HCT116 (cell line): ENCODE data around the gene C1QTNF3. TPM values are rescaled to one million over a fixed set of nuclear protein-coding genes. Genes with fewer than 3 reads are reported as not detected.

Experiments
- ATAC-seq: fragments of 200-7000 bp; cut with Tn5 transposase; 2 replicates; pipeline ENCODE4 v1.9.1; 2020; ENCODE audit warnings: mild to moderate bottlenecking, moderate library complexity
- BruUV-seq: library from RNA; stranded (reverse); fragments of 400-500 nt; replicated peaks from 2 replicates; lab custom pipeline; 2021; lab: Mats Ljungman, UMichigan
- CTCF ChIA-PET: fragments of 300-600 bp; sonication (Branson Sonifier 250); formaldehyde crosslinking; loops from one replicate; lab custom pipeline; 2021; ENCODE audit warnings: antibody characterized with exemption; lab: Charles Lee
- POLR2A ChIA-PET: fragments of 300-600, 350-600 bp; sonication (Branson Sonifier 250); formaldehyde crosslinking; loops from one replicate; lab custom pipeline; 2021; ENCODE audit warnings: antibody characterized with exemption; lab: Charles Lee
- RAD21 ChIA-PET, 2 experiments: fragments of 300-600 bp; sonication (Branson Sonifier 250); formaldehyde crosslinking; loops; one replicate each; lab custom pipeline; 2023; ENCODE audit warnings: low total read pairs in 2 of 2; ENCODE audit not compliant: uncharacterized antibody in 2 of 2, unreplicated experiment in 2 of 2, low non-redundant PET in 1 of 2; lab: Charles Lee
- DNase-seq: peaks from one replicate; pipeline ENCODE4 v3.0.0-alpha.2; 2010; ENCODE audit warnings: low read depth, low spot score
- H2AFZ ChIP-seq: fragments of 200-600 bp; shearing (Covaris generic), sonication (generic); 2 replicates; pipeline ENCODE4 v1.6.1; 2017; ENCODE audit warnings: low read depth, mixed run types, mixed read lengths, antibody characterized with exemption, low read length; ENCODE audit not compliant: poor library complexity, severe bottlenecking
- H3K27ac ChIP-seq: 2 replicates; pipeline ENCODE4 v1.5.1; 2012; ENCODE audit warnings: low read depth, low read length
- H3K27me3 ChIP-seq: fragments of 200-600 bp; sonication (generic); 2 replicates; pipeline ENCODE4 v1.6.1; 2016; ENCODE audit warnings: mixed run types, low read length, mixed read lengths; ENCODE audit not compliant: insufficient read depth
- H3K36me3 ChIP-seq, 2 experiments: fragments of 200-500 bp in 1 of 2; fragments of 200-600 bp in 1 of 2; sonication (Bioruptor generic) in 1 of 2; sonication (generic) in 1 of 2; 2 replicates each; pipeline versions ENCODE4 v1.5.1 to v1.6.1; 2014 to 2016; ENCODE audit warnings: low read length in 2 of 2, inconsistent platforms in 1 of 2, mixed read lengths in 1 of 2, mixed run types in 1 of 2; ENCODE audit not compliant: insufficient read depth in 2 of 2, control insufficient read depth in 1 of 2
- H3K4me1 ChIP-seq, 2 experiments: fragments of 200-600 bp in 1 of 2; sonication (generic) in 1 of 2; 2 replicates each; pipeline versions ENCODE4 v1.5.1 to v1.6.1; 2012 to 2017; ENCODE audit warnings: low read length in 2 of 2, inconsistent platforms in 1 of 2, mild to moderate bottlenecking in 1 of 2, mixed read lengths in 1 of 2, mixed run types in 1 of 2, moderate library complexity in 1 of 2; ENCODE audit not compliant: insufficient read depth in 2 of 2, control insufficient read depth in 1 of 2
- H3K4me2 ChIP-seq: fragments of 200-600 bp; sonication (generic); 2 replicates; pipeline ENCODE4 v1.6.1; 2017; ENCODE audit warnings: mixed run types, low read length, mixed read lengths
- H3K4me3 ChIP-seq, 2 experiments: fragments of 200-600 bp in 1 of 2; sonication (generic) in 1 of 2; replicated peaks in 1 of 2; 2 replicates each; pipeline ENCODE4 v1.5.1; 2011 to 2016; ENCODE audit warnings: low read length in 2 of 2, control low read depth in 1 of 2, low read depth in 1 of 2, mild to moderate bottlenecking in 1 of 2, mixed read lengths in 1 of 2, mixed run types in 1 of 2
- H3K79me2 ChIP-seq: fragments of 200-600 bp; sonication (generic); 2 replicates; pipeline ENCODE4 v1.6.1; 2017; ENCODE audit warnings: mild to moderate bottlenecking, mixed run types, low read length, moderate library complexity, mixed read lengths; ENCODE audit not compliant: insufficient read depth
- H3K9ac ChIP-seq: fragments of 200-600 bp; sonication (generic); 2 replicates; pipeline ENCODE4 v1.6.1; 2016; ENCODE audit warnings: low read length, mixed read lengths
- H3K9me2 ChIP-seq: fragments of 200-600 bp; sonication (generic), shearing (Covaris generic); 2 replicates; pipeline ENCODE4 v1.6.1; 2017; ENCODE audit warnings: mixed run types, mild to moderate bottlenecking, moderate library complexity; ENCODE audit not compliant: insufficient read depth
- H3K9me3 ChIP-seq, 2 experiments: fragments of 200-500 bp in 1 of 2; fragments of 200-600 bp in 1 of 2; sonication (Bioruptor generic) in 1 of 2; sonication (generic) in 1 of 2; 2 replicates each; pipeline ENCODE4 v1.6.1; 2014 to 2017; ENCODE audit warnings: low read length in 2 of 2, mixed read lengths in 2 of 2, inconsistent platforms in 1 of 2, low read depth in 1 of 2, mild to moderate bottlenecking in 1 of 2, mixed run types in 1 of 2, moderate library complexity in 1 of 2; ENCODE audit not compliant: control insufficient read depth in 1 of 2, insufficient read depth in 1 of 2
- H4K20me1 ChIP-seq: fragments of 200-600 bp; sonication (generic), shearing (Covaris generic); 2 replicates; pipeline ENCODE4 v1.6.1; 2017; ENCODE audit warnings: mixed run types, mild to moderate bottlenecking, moderate library complexity; ENCODE audit not compliant: insufficient read depth
- CBX3 ChIP-seq: IDR thresholded peaks from 2 replicates; pipeline ENCODE4 v1.6.1; 2012; ENCODE audit warnings: low read depth
- ELF1 ChIP-seq: IDR thresholded peaks from 2 replicates; pipeline ENCODE4 v1.6.1; 2012; ENCODE audit warnings: low read depth, borderline replicate concordance
- EZH2 ChIP-seq: fragments of 200-600 bp; sonication (generic); IDR thresholded peaks from 2 replicates; pipeline ENCODE4 v1.6.1; 2017; ENCODE audit warnings: antibody characterized with exemption, mixed run types
- JUND ChIP-seq: IDR thresholded peaks from 2 replicates; pipeline ENCODE4 v1.6.1; 2012
- MAX ChIP-seq: IDR thresholded peaks from 2 replicates; pipeline ENCODE4 v1.6.1; 2012
- POLR2A ChIP-seq: IDR thresholded peaks from 2 replicates; pipeline ENCODE4 v1.7.0; 2011; ENCODE audit warnings: borderline replicate concordance; ENCODE audit not compliant: insufficient read depth, insufficient read length; ENCODE audit errors: extremely low read depth
- RAD21 ChIP-seq: IDR thresholded peaks from 2 replicates; pipeline ENCODE4 v1.6.1; 2012; ENCODE audit warnings: low read depth, mild to moderate bottlenecking
- SIN3A ChIP-seq: IDR thresholded peaks from 2 replicates; pipeline ENCODE4 v1.6.1; 2012; ENCODE audit warnings: low read depth
- SP1 ChIP-seq: IDR thresholded peaks from 2 replicates; pipeline ENCODE4 v1.6.1; 2012; ENCODE audit warnings: low read depth
- SRF ChIP-seq: IDR thresholded peaks from 2 replicates; pipeline ENCODE4 v1.6.1; 2012; ENCODE audit warnings: low read depth
- TCF7L2 ChIP-seq: IDR thresholded peaks from 2 replicates; pipeline ENCODE4 v1.7.0; 2011; ENCODE audit warnings: borderline replicate concordance, inconsistent platforms; ENCODE audit not compliant: insufficient read depth, insufficient read length; ENCODE audit errors: extremely low read depth
- YY1 ChIP-seq: IDR thresholded peaks from 2 replicates; pipeline ENCODE4 v1.6.1; 2011; ENCODE audit warnings: low read length, low read depth, moderate library complexity, mild to moderate bottlenecking; ENCODE audit not compliant: insufficient replicate concordance; ENCODE audit errors: extremely low read depth
- ZBTB33 ChIP-seq: IDR thresholded peaks from 2 replicates; pipeline ENCODE4 v1.6.1; 2011; ENCODE audit warnings: mild to moderate bottlenecking, low read length, moderate library complexity; ENCODE audit not compliant: insufficient replicate concordance; ENCODE audit errors: extremely low read depth
- ZFX ChIP-seq: fragments of 450-650 bp; IDR thresholded peaks from 2 replicates; pipeline ENCODE4 v1.6.1; 2017
- ZNF274 ChIP-seq: fragments of 200-500 bp; sonication (Bioruptor generic); IDR thresholded peaks from 2 replicates; pipeline ENCODE4 v1.6.1; 2014; ENCODE audit warnings: mild to moderate bottlenecking, low read depth, low read length, inconsistent platforms
- intact Hi-C: fragments of 100-400 bp; cut with micrococcal nuclease; formaldehyde crosslinking; loops from 2 replicates; pipeline ENCODE4 v1.10.0; 2022
- total RNA-seq: library from RNA; stranded (reverse); gene quantifications from one replicate; pipeline ENCODE4 v1.2.1, GENCODE V29; 2021; ENCODE audit not compliant: unreplicated experiment
- TF ChIP-seq, protein P1 (sequence below): IDR thresholded peaks from 2 replicates; pipeline ENCODE4 v1.6.1; 2012; ENCODE audit warnings: low read depth
- TF ChIP-seq, protein P2 (sequence below): IDR thresholded peaks from 2 replicates; pipeline ENCODE4 v1.6.1; 2012

C1QTNF3 gene
- total RNA-seq, 1 experiment from 2014 or later: 2.6 TPM

GRCh38 chr5:34038838-34039237, 4.2 kb downstream of the C1QTNF3 start:
- DNase-seq: no peak
- H3K4me3 ChIP-seq: no peak overlapping the region
- no peaks in the 10 kb centered on the region for H3K9me3 ChIP-seq
- ChIA-PET POLR2A (no interaction called here), RAD21 (no interaction called here), CTCF (no interaction called here)
- H3K9me2 ChIP-seq: no peaks in the 10 kb centered on the region
- no TSS peak for BruUV-seq
- H3K4me2 ChIP-seq: no peak overlapping the region
- H3K9ac ChIP-seq: no peak overlapping the region
- TF ChIP-seq, protein P1, sequence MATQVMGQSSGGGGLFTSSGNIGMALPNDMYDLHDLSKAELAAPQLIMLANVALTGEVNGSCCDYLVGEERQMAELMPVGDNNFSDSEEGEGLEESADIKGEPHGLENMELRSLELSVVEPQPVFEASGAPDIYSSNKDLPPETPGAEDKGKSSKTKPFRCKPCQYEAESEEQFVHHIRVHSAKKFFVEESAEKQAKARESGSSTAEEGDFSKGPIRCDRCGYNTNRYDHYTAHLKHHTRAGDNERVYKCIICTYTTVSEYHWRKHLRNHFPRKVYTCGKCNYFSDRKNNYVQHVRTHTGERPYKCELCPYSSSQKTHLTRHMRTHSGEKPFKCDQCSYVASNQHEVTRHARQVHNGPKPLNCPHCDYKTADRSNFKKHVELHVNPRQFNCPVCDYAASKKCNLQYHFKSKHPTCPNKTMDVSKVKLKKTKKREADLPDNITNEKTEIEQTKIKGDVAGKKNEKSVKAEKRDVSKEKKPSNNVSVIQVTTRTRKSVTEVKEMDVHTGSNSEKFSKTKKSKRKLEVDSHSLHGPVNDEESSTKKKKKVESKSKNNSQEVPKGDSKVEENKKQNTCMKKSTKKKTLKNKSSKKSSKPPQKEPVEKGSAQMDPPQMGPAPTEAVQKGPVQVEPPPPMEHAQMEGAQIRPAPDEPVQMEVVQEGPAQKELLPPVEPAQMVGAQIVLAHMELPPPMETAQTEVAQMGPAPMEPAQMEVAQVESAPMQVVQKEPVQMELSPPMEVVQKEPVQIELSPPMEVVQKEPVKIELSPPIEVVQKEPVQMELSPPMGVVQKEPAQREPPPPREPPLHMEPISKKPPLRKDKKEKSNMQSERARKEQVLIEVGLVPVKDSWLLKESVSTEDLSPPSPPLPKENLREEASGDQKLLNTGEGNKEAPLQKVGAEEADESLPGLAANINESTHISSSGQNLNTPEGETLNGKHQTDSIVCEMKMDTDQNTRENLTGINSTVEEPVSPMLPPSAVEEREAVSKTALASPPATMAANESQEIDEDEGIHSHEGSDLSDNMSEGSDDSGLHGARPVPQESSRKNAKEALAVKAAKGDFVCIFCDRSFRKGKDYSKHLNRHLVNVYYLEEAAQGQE: no peak
- TF ChIP-seq TCF7L2 (no peak), SIN3A (no peak), EZH2 (no peak), CBX3 (no peak), ZFX (no peak), ZNF274 (no peak), MAX (no peak), YY1 (no peak), ZBTB33 (no peak), RAD21 (no peak), ELF1 (no peak), JUND (no peak), POLR2A (no peak), SRF (no peak), SP1 (no peak)
- TF ChIP-seq, protein P2, sequence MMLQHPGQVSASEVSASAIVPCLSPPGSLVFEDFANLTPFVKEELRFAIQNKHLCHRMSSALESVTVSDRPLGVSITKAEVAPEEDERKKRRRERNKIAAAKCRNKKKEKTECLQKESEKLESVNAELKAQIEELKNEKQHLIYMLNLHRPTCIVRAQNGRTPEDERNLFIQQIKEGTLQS: no peak
- no peaks in the 10 kb centered on the region for H3K27me3 ChIP-seq
- no peak for ATAC-seq
- H3K79me2 ChIP-seq: no peaks in the 10 kb centered on the region
- H4K20me1 ChIP-seq: no peaks in the 10 kb centered on the region; the same call in 1 of the 2 replicates
- H3K4me1 ChIP-seq: no peaks in the 10 kb centered on the region
- no peak overlapping the region for H3K27ac ChIP-seq
- H2AFZ ChIP-seq: no peak overlapping the region
- no peaks in the 10 kb centered on the region for H3K36me3 ChIP-seq
- intact Hi-C loops: no loop called here
